Measurements from ENCODE around the gene BUD31.

BUD31 gene

GRCh38 chr7:99396418-99397296 lies 12.1 kb upstream of the BUD31 start:
- POLR2A ChIA-PET = no interaction called here
- TF ChIP-seq CTCF (IDR thresholded peaks at IDR 0.05; ENCODE audit: control extremely low read depth, extremely low read depth, low read depth, missing control alignments) = no peak
- no peak for DNase-seq (ENCODE audit: extremely low spot score)
- CTCF ChIA-PET = no interaction called here

GRCh38 chr7:99397297-99397983 lies 11.3 kb upstream of the BUD31 start:
- CTCF ChIA-PET = interaction anchor here (1.7 to 2.3 kb wide), 2 partner anchors 10 kb away, joined by 6 to 17 read pairs; partner anchors contain the start of genes BUD31 and PDAP1
- TF ChIP-seq CTCF (IDR thresholded peaks at IDR 0.05; ENCODE audit: control extremely low read depth, extremely low read depth, low read depth, missing control alignments) = no peak
- POLR2A ChIA-PET = no interaction called here
- no peak for DNase-seq (ENCODE audit: extremely low spot score)

GRCh38 chr7:99398891-99399445 lies 9.8 kb upstream of the BUD31 start:
- DNase-seq (ENCODE audit: extremely low spot score) = no peak
- TF ChIP-seq CTCF (IDR thresholded peaks at IDR 0.05; ENCODE audit: control extremely low read depth, extremely low read depth, low read depth, missing control alignments) = no peak
- CTCF ChIA-PET = interaction anchor here (0.7 to 2.3 kb wide), 4 partner anchors 9 to 32 kb away, joined by 3 to 17 read pairs (median 5); partner anchors contain the start of genes BUD31 and PDAP1
- POLR2A ChIA-PET = interaction anchor here (0.8 to 3.0 kb wide), 2 partner anchors 9 to 10 kb away, joined by 4 to 16 read pairs; partner anchors contain the start of genes BUD31 and PDAP1

- DNase-seq (ENCODE audit: extremely low spot score) = no peak
- TF ChIP-seq CTCF (IDR thresholded peaks at IDR 0.05; ENCODE audit: control extremely low read depth, extremely low read depth, low read depth, missing control alignments) = no peak
- CTCF ChIA-PET = interaction anchor here (1.2 to 2.3 kb wide), 4 partner anchors 8 to 87 kb away, joined by 3 to 17 read pairs (median 4); partner anchors contain the start of genes BUD31 and PDAP1
- POLR2A ChIA-PET = interaction anchor here (0.6 to 3.0 kb wide), 2 partner anchors 10 to 76 kb away, joined by 3 to 16 read pairs; partner anchors contain the start of genes BUD31 and PDAP1
These were observed 9.2 kb upstream of the BUD31 start for GRCh38 chr7:99399597-99399996.

- CTCF ChIA-PET = interaction anchor here (0.6 to 1.1 kb wide), 2 partner anchors 9 to 620 kb away, joined by 3 read pairs; no protein-coding TSS in a partner anchor
- no peak for TF ChIP-seq CTCF (IDR thresholded peaks at IDR 0.05; ENCODE audit: control extremely low read depth, extremely low read depth, low read depth, missing control alignments)
- POLR2A ChIA-PET = interaction anchor here (0.6 to 1.7 kb wide), 3 partner anchors 10 to 1132 kb away, joined by 4 to 5 read pairs (median 4); no protein-coding TSS in a partner anchor
- no peak for DNase-seq (ENCODE audit: extremely low spot score)
These were observed 5.9 kb upstream of the BUD31 start for GRCh38 chr7:99402854-99403253.

GRCh38 chr7:99403764-99404163 lies 5.0 kb upstream of the BUD31 start:
- TF ChIP-seq CTCF (IDR thresholded peaks at IDR 0.05; ENCODE audit: control extremely low read depth, extremely low read depth, low read depth, missing control alignments) = no peak
- POLR2A ChIA-PET = interaction anchor here (0.7 to 1.7 kb wide), 3 partner anchors 11 to 337 kb away, joined by 3 to 5 read pairs (median 4); no protein-coding TSS in a partner anchor
- CTCF ChIA-PET = interaction anchor here (1.1 to 1.2 kb wide), 2 partner anchors 10 to 12 kb away, joined by 3 to 4 read pairs; no protein-coding TSS in a partner anchor
- DNase-seq (ENCODE audit: extremely low spot score) = no peak
